Hepatocyte (in vitro differentiated cells): ENCODE data around the gene DLG2. TPM values are rescaled to one million over a fixed set of nuclear protein-coding genes. Genes with fewer than 3 reads are reported as not detected.
A peak's percentile ranks its signal among the peaks of the same experiment; 100 is the strongest.

Experiments used
- DNase-seq: peaks from one replicate; pipeline ENCODE4 v3.0.0-alpha.2; 2016; ENCODE audit warnings: low spot score
- H2AFZ ChIP-seq: fragments of 200-600 bp; sonication (generic); 2 replicates; pipeline ENCODE4 v1.6.0; 2016; ENCODE audit warnings: antibody characterized with exemption, mild to moderate bottlenecking
- H3K27ac ChIP-seq: fragments of 200-600 bp; sonication (generic); 2 replicates; pipeline ENCODE4 v1.5.1; 2016; ENCODE audit warnings: mild to moderate bottlenecking
- H3K27me3 ChIP-seq: fragments of 200-600 bp; sonication (generic); 2 replicates; pipeline ENCODE4 v1.6.1; 2016
- H3K36me3 ChIP-seq: fragments of 200-600 bp; sonication (generic); replicated peaks from 2 replicates; pipeline ENCODE4 v1.5.1; 2016; ENCODE audit warnings: low read depth; ENCODE audit not compliant: insufficient read depth
- H3K4me1 ChIP-seq: fragments of 200-600 bp; sonication (generic); 2 replicates; pipeline ENCODE4 v1.5.1; 2016; ENCODE audit warnings: mild to moderate bottlenecking, moderate library complexity; ENCODE audit not compliant: insufficient read depth
- H3K4me2 ChIP-seq: fragments of 200-600 bp; sonication (generic); 2 replicates; pipeline ENCODE4 v1.6.0; 2016
- H3K4me3 ChIP-seq: fragments of 200-600 bp; sonication (generic); 2 replicates; pipeline ENCODE4 v1.5.1; 2016; ENCODE audit warnings: mild to moderate bottlenecking
- H3K79me2 ChIP-seq: fragments of 200-600 bp; sonication (generic); 2 replicates; pipeline ENCODE4 v1.6.0; 2017; ENCODE audit warnings: mild to moderate bottlenecking
- H3K9me2 ChIP-seq: fragments of 200-600 bp; sonication (generic); replicated peaks from 2 replicates; pipeline ENCODE4 v1.6.0; 2017; ENCODE audit warnings: mild to moderate bottlenecking; ENCODE audit not compliant: insufficient read depth
- H3K9me3 ChIP-seq: fragments of 200-600 bp; sonication (generic); 2 replicates; pipeline ENCODE4 v1.5.1; 2016; ENCODE audit warnings: low read depth, mild to moderate bottlenecking
- H4K20me1 ChIP-seq: fragments of 200-600 bp; sonication (generic); 2 replicates; pipeline ENCODE4 v1.6.0; 2016; ENCODE audit warnings: mild to moderate bottlenecking; ENCODE audit not compliant: insufficient read depth, poor library complexity, severe bottlenecking
- CTCF ChIP-seq: fragments of 200-600 bp; sonication (generic); IDR thresholded peaks from 2 replicates; pipeline ENCODE4 v1.5.1; 2016; ENCODE audit warnings: antibody characterized with exemption, mild to moderate bottlenecking; ENCODE audit not compliant: poor library complexity
- EZH2 ChIP-seq: fragments of 200-600 bp; sonication (generic); IDR thresholded peaks from 2 replicates; pipeline ENCODE4 v1.6.1; 2016; ENCODE audit warnings: antibody characterized with exemption, mild to moderate bottlenecking, borderline replicate concordance
- EZH2phosphoT487 ChIP-seq: fragments of 200-600 bp; sonication (generic); IDR thresholded peaks from one replicate; pipeline ENCODE4 v1.6.1; 2018; ENCODE audit warnings: antibody characterized with exemption, mild to moderate bottlenecking, low read depth, moderate library complexity; ENCODE audit not compliant: unreplicated experiment, severe bottlenecking
- WGBS: methylation state at CpG from one replicate; pipeline ENCODE4 v1.1.6; 2016; ENCODE audit warnings: low lambda C conversion rate; ENCODE audit errors: missing lambda C conversion rate; 5-methylcytosine and 5-hydroxymethylcytosine counted together
- polyA plus RNA-seq: library from polyadenylated mRNA; unstranded; fragments of >200 nt; fragmentation: Nextera tagmentation; extraction: Ambion mirVana; gene quantifications from 2 replicates; pipeline ENCODE4 v1.2.1, GENCODE V29; 2016
- total RNA-seq: library from RNA; depleted of rRNA; stranded (reverse); fragments of >200 nt; gene quantifications from 2 replicates; pipeline ENCODE4 v1.2.3, GENCODE V29; 2014

Gene DLG2
- total and polyA plus RNA-seq, 2 experiments from 2014 or later, result 2.6 to 6.8 TPM

GRCh38 chr11:85132851-85133585 is 494.1 kb downstream of the DLG2 start:
- Histone ChIP-seq H3K4me1 (no peaks in the 10 kb centered on the region), H3K4me3 (peak overlapping the region; percentile 8), H3K4me2 (peak overlapping the region; percentile 73), H2AFZ (peak overlapping the region; percentile 33), H3K9me2 (no peaks in the 10 kb centered on the region), H3K79me2 (no peaks in the 10 kb centered on the region), H4K20me1 (no peaks in the 10 kb centered on the region), H3K36me3 (no peaks in the 10 kb centered on the region), H3K9me3 (no peaks in the 10 kb centered on the region), H3K27me3 (no peaks in the 10 kb centered on the region), H3K27ac (peak overlapping the region; percentile 53)
- WGBS, result 42% methylated on average over 15 of the region's 15 CpGs
- peak; percentile 5 for DNase-seq
- TF ChIP-seq EZH2 (no peak), EZH2phosphoT487 (no peak), CTCF (no peak)

GRCh38 chr11:85127349-85127748 is 499.8 kb downstream of the DLG2 start:
- H3K9me2 ChIP-seq, result no peaks in the 10 kb centered on the region
- no peak for DNase-seq
- no peak overlapping the region for H3K4me3 ChIP-seq
- H3K4me1 ChIP-seq, result no peaks in the 10 kb centered on the region
- no peaks in the 10 kb centered on the region for H3K27me3 ChIP-seq
- H3K79me2 ChIP-seq, result no peaks in the 10 kb centered on the region
- no peak overlapping the region for H2AFZ ChIP-seq
- TF ChIP-seq EZH2, result no peak
- TF ChIP-seq CTCF, result no peak
- no peak for TF ChIP-seq EZH2phosphoT487
- H3K27ac ChIP-seq, result no peak overlapping the region
- WGBS, result 62% methylated on average over 2 of the region's 2 CpGs
- H3K4me2 ChIP-seq, result no peak overlapping the region
- no peaks in the 10 kb centered on the region for H3K9me3 ChIP-seq
- H4K20me1 ChIP-seq, result no peaks in the 10 kb centered on the region
- no peaks in the 10 kb centered on the region for H3K36me3 ChIP-seq

GRCh38 chr11:85123752-85124231 is 503.4 kb downstream of the DLG2 start:
- peak overlapping the region; percentile 20 for H3K4me2 ChIP-seq
- H4K20me1 ChIP-seq, result no peaks in the 10 kb centered on the region
- no peaks in the 10 kb centered on the region for H3K9me2 ChIP-seq
- 33% methylated on average over 1 of the region's 1 CpG for WGBS
- H2AFZ ChIP-seq, result no peak overlapping the region
- H3K4me1 ChIP-seq, result no peaks in the 10 kb centered on the region
- H3K36me3 ChIP-seq, result no peaks in the 10 kb centered on the region
- no peaks in the 10 kb centered on the region for H3K9me3 ChIP-seq
- no peaks in the 10 kb centered on the region for H3K79me2 ChIP-seq
- DNase-seq, result peak; percentile 11
- H3K27ac ChIP-seq, result peak overlapping the region; percentile 3
- no peak overlapping the region for H3K4me3 ChIP-seq
- TF ChIP-seq EZH2 (no peak), CTCF (no peak), EZH2phosphoT487 (no peak)
- H3K27me3 ChIP-seq, result no peaks in the 10 kb centered on the region
